ENCODE results near the gene PLXNA4. TPM values are rescaled to one million over a fixed set of nuclear protein-coding genes. Genes with fewer than 3 reads are reported as not detected.

Gene PLXNA4
- total RNA-seq, 1 donor from 2014 or later: 3.5 TPM

- Mint-ChIP-seq H3K27ac (ENCODE audit: unreplicated experiment) (no peak overlapping the region), H3K4me3 (ENCODE audit: unreplicated experiment) (no peak overlapping the region), H3K27me3 (ENCODE audit: unreplicated experiment) (no peaks in the 10 kb centered on the region), H3K4me1 (ENCODE audit: unreplicated experiment) (peaks cover 15% of the 10 kb centered on the region), H3K36me3 (ENCODE audit: low read depth, unreplicated experiment) (no peaks in the 10 kb centered on the region), H3K9me3 (ENCODE audit: unreplicated experiment) (no peaks in the 10 kb centered on the region)
- TF ChIP-seq CTCF (IDR thresholded peaks at IDR 0.05; ENCODE audit: unreplicated experiment): no peak
- DNase-seq (ENCODE audit: low spot score): no peak
Observed at GRCh38 chr7:132497098-132497497, 79.2 kb downstream of the PLXNA4 start.

DNA sequence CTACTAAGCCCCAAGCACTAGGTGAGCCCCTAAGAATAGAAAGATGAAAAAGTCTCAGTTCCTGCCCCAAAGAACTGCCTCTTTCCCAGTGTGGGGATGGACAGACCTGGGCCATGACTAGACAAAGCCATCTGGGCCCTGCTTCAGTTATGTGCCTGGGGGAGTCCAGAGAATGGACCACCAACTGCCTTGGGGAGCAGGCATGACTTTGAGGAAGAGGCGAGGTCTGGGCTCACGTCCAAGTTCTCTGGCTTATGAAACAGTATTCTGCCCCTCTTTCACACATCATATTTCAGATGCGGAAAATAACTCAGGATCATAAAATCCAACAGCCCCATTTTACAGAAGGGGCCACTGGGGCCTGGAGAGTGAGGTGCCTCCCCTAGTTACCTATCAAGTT lies 80.3 kb downstream of the PLXNA4 start:
- no peak for DNase-seq (ENCODE audit: low spot score)
- H3K27ac Mint-ChIP-seq (ENCODE audit: unreplicated experiment): no peak overlapping the region
- H3K27me3 Mint-ChIP-seq (ENCODE audit: unreplicated experiment): no peaks in the 10 kb centered on the region
- no peak overlapping the region for H3K4me3 Mint-ChIP-seq (ENCODE audit: unreplicated experiment)
- H3K4me1 Mint-ChIP-seq (ENCODE audit: unreplicated experiment): peaks cover 6% of the 10 kb centered on the region
- H3K36me3 Mint-ChIP-seq (ENCODE audit: low read depth, unreplicated experiment): no peaks in the 10 kb centered on the region
- no peaks in the 10 kb centered on the region for H3K9me3 Mint-ChIP-seq (ENCODE audit: unreplicated experiment)
- TF ChIP-seq CTCF (IDR thresholded peaks at IDR 0.05; ENCODE audit: unreplicated experiment): no peak

DNA sequence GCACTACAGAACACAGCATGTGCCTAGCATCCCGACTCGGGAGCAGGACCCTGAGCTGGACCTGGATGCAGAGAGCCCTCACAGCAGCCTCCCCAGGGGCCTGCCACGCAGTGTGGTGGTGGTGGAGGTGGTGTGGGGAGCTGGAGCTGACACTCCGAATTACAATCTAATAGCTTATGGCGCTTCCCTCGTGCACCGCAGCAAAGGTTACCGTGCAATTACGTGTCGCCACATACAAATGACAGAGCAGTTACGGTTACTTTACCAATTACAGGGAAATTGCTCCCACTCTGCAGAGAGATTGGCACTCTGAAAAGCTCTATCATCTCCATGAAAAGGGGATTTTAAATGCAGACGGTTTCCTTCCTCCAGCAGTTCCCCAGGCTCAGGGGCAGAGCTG lies 81.8 kb downstream of the PLXNA4 start:
- H3K4me3 Mint-ChIP-seq (ENCODE audit: unreplicated experiment): no peak overlapping the region
- DNase-seq (ENCODE audit: low spot score): no peak
- no peaks in the 10 kb centered on the region for H3K27me3 Mint-ChIP-seq (ENCODE audit: unreplicated experiment)
- H3K27ac Mint-ChIP-seq (ENCODE audit: unreplicated experiment): no peak overlapping the region
- TF ChIP-seq CTCF (IDR thresholded peaks at IDR 0.05; ENCODE audit: unreplicated experiment): no peak
- no peaks in the 10 kb centered on the region for H3K4me1 Mint-ChIP-seq (ENCODE audit: unreplicated experiment)
- no peaks in the 10 kb centered on the region for H3K36me3 Mint-ChIP-seq (ENCODE audit: low read depth, unreplicated experiment)
- H3K9me3 Mint-ChIP-seq (ENCODE audit: unreplicated experiment): no peaks in the 10 kb centered on the region

- Mint-ChIP-seq H3K4me1 (ENCODE audit: unreplicated experiment) (no peaks in the 10 kb centered on the region), H3K27me3 (ENCODE audit: unreplicated experiment) (no peaks in the 10 kb centered on the region), H3K9me3 (ENCODE audit: unreplicated experiment) (no peaks in the 10 kb centered on the region), H3K36me3 (ENCODE audit: low read depth, unreplicated experiment) (no peaks in the 10 kb centered on the region), H3K4me3 (ENCODE audit: unreplicated experiment) (no peak overlapping the region), H3K27ac (ENCODE audit: unreplicated experiment) (no peak overlapping the region)
- no peak for DNase-seq (ENCODE audit: low spot score)
- TF ChIP-seq CTCF (IDR thresholded peaks at IDR 0.05; ENCODE audit: unreplicated experiment): no peak
Observed at GRCh38 chr7:132492823-132493445, 83.3 kb downstream of the PLXNA4 start.

GRCh38 chr7:132491391-132491945 lies 84.8 kb downstream of the PLXNA4 start:
- no peaks in the 10 kb centered on the region for H3K9me3 Mint-ChIP-seq (ENCODE audit: unreplicated experiment)

More at GRCh38 chr7:132491391-132491945, 84.8 kb downstream of the PLXNA4 start:
- Mint-ChIP-seq H3K27me3 (ENCODE audit: unreplicated experiment) (peaks cover 2% of the 10 kb centered on the region), H3K27ac (ENCODE audit: unreplicated experiment) (no peak overlapping the region), H3K4me3 (ENCODE audit: unreplicated experiment) (no peak overlapping the region), H3K4me1 (ENCODE audit: unreplicated experiment) (peaks cover 9% of the 10 kb centered on the region), H3K36me3 (ENCODE audit: low read depth, unreplicated experiment) (no peaks in the 10 kb centered on the region)
- TF ChIP-seq CTCF (IDR thresholded peaks at IDR 0.05; ENCODE audit: unreplicated experiment): no peak
- DNase-seq (ENCODE audit: low spot score): no peak

Measured in endothelial cell (in vitro differentiated cells).